GM18907 (cell line): Measurements from ENCODE around the gene ABCF2.
A peak's percentile ranks its signal among the peaks of the same experiment; 100 is the strongest.

Experiments
- ATAC-seq: cut with Tn5 transposase; IDR thresholded peaks from one replicate; pipeline ENCODE4 v1.9.1; 2021; ENCODE audit warnings: mild to moderate bottlenecking, moderate library complexity; ENCODE audit not compliant: unreplicated experiment

ABCF2 gene

GRCh38 chr7:151252961-151253711, 26.1 kb upstream of the ABCF2 start:
- no peak for ATAC-seq

DNA sequence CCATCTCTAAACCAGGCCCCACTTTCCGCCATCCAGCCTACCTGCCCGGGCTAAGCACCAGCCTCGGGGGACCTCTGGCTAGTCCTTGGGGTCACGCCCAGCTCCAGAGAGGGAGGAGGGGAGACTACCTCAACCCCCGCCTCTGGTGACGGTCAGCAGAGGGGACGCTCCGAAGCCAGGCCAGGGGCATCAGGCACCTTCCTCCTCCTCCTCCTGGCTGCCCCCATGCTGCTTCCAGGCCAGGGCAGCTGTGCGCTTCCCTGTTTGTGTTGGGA, 25.5 kb upstream of the ABCF2 start:
- ATAC-seq, result no peak

GRCh38 chr7:151251689-151252560, 24.9 kb upstream of the ABCF2 start:
- no peak for ATAC-seq

- ATAC-seq, result no peak
Measured at GRCh38 chr7:151251328-151251688, 24.3 kb upstream of the ABCF2 start.

GRCh38 chr7:151250181-151251132, 23.5 kb upstream of the ABCF2 start:
- no peak for ATAC-seq

GRCh38 chr7:151249732-151250072, 22.7 kb upstream of the ABCF2 start:
- ATAC-seq, result no peak

- ATAC-seq, result no peak
Measured at GRCh38 chr7:151249034-151249731, 22.2 kb upstream of the ABCF2 start.

- ATAC-seq, result no peak
Measured at GRCh38 chr7:151248346-151249033, 21.5 kb upstream of the ABCF2 start, which contains the start of gene SMARCD3. Gene SMARCD3 (minus strand): TSS chr7:151248694. CDS start chr7:151248562, 132 bp downstream.

DNA sequence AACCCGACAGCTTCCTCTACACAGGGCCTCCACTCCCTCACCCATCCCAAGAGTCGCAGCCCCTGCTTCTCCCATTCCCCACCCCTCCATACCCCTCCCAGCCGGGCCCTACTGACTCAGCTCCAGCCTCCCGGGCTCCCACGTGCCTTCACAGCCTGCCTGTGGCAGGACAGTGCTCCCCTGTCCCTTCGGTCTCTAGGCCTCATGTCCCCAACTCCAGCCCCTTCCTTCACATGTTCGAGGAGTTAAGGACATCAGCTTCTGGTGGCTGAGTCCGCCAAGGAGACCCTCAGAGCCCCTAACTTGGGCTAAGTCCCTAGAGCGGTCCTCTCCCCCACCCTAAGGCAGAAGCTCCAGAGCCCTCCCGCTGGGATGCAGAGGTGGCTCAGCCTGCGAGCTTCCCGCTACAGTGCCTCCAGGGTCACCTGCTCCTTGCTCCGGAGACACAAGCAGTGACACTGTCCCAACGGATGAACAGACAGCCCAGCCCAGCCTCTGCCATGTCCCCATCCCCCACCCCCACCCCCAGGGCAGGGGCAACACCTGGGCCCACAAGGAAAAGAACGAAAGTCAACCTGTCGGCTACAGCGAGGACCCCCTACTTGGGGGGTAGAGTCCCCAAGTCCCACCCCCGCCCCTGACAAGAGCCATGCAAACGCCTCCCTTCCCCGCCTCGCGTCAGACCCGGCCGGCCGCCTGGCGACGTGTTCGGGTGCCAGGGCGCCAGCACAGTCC, 20.8 kb upstream of the ABCF2 start:
- ATAC-seq, result no peak

GRCh38 chr7:151246851-151247580, 20.0 kb upstream of the ABCF2 start:
- ATAC-seq, result no peak

- ATAC-seq, result no peak
Measured at GRCh38 chr7:151246102-151246850, 19.3 kb upstream of the ABCF2 start.

DNA sequence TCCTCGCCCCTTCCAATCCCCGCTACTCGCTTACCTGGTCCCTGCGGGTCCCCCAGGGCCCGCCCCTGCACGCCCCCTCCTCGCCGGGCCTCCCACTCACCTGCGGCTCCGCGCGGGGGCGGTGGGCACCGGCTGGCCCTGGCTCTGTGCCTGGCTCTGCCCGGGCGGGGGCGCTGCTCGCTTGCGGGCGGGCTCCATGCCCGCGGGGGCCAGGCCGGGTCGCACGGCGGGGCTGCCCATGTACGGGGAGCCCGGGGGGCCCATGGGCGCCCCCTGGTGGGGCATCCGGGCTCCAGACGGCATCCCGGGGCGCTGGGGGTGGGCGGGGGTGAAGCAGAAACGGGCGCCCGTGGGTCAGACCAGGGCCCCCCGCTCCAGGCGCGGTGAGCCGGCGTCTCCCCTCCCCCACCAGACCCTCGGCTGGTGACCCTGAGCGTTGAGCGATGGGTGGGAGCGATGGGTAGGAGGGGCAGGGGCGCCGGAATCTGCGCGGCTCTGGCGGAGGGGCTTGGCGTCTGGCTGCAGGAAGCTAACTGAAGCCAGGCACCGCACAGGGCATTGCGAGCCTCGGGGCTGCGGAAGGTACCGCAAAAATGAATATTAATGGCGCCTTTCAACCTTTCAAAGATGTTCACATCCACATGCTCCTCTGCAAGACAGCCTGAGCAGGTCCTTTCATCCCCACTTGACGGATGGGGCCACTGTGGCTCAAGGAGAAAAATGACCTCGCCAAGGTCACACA, 18.5 kb upstream of the ABCF2 start:
- peak; percentile 48 for ATAC-seq

- no peak for ATAC-seq
Measured at GRCh38 chr7:151244841-151245346, 17.9 kb upstream of the ABCF2 start.

DNA sequence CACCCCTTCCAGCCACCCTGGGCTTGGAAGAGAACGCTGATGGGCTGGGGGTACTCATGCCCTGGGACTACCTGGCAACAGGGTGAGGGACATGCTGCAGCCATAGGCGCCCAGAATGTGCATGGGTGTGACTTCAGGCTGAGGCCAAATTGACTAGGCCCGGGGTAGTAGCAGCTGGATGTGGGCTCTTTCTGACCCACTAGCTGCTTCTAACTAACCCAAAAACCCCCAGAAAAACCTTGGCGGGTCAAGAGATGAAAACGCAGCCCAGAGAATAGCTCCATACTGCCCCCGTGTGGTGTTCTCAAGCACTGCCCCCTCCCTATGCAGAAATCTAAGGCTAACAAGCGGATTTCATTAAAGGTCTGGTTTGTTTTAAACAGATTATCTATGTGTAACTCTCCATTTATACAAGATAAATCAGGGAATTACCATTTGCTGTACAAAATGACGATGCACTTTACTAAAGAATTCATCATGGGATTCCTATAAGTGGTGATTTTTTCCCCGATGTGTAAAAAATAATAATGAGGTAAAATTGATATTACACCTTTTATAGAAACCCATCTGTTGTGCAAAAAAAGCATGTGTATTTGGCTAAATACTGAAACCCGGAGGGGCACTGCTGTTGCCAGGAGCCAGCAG, 17.3 kb upstream of the ABCF2 start:
- ATAC-seq, result no peak

DNA sequence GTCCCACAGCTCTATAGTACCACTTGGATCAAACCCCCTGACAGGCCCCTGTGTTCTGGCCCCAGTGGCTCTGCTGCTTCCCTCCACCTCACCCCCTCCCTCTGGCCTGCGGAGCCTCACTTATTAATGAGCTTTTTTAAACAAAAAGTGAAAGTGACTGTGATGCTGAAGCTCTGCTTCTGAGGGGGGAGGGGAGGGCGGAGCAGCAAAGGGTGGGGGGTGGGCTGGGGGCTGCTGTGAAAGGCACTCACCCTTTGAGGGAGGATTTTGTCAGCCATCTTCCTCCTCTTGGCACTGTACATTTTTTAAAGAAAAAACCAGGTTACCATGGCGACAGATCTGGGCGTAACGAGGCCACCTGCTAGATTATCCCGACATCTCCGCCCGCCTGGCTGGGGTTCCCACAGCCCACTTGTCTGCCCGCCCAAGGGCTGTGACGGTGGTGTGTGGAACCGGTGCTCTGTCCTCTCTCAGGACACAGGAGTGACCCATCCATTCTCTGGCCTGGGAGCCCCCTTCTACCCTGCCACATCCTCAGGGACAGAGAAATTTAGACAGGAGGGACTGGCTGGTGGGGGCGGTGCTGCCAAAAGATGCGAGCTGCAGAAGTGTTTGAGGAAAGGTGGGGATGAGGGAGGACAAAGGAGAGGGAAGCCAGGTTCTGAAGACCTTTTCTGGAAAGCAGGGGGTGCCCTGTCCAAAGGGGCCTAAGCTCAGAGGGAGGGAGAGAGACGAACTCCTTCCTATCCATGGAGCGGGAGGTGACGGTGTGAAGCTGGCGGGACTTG, 16.6 kb upstream of the ABCF2 start:
- ATAC-seq, result no peak

DNA sequence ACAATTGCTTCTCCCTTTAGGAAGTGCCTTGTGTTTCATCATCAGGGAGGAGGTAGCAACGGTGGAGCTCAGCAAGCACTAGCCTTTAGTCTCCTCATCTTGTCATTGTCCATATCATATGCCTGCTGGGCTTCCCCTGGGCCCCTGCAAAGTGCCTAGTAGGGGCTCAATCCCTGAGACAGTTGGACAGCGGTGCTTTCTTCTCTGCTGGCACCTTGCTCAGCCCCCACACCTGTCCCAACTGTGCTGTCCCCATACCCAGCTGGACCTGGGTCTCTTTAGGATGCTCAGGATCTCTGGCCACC, 16.0 kb upstream of the ABCF2 start:
- ATAC-seq, result no peak
